Panc1 (cell line): ENCODE measurements around the gene SERPINB7.

Experiments
- CTCF ChIP-seq: fragments of 450-650 bp; IDR thresholded peaks from 2 replicates; pipeline ENCODE4 v1.5.1; 2017; ENCODE audit warnings: mild to moderate bottlenecking
- POLR2AphosphoS5 ChIP-seq: IDR thresholded peaks from 2 replicates; pipeline ENCODE4 v1.6.1; 2012; ENCODE audit warnings: mild to moderate bottlenecking, low read depth, low read length, moderate library complexity
- SIN3A ChIP-seq: IDR thresholded peaks from 2 replicates; pipeline ENCODE4 v1.6.1; 2012; ENCODE audit warnings: low read depth, mild to moderate bottlenecking, low read length, moderate library complexity, borderline replicate concordance; ENCODE audit not compliant: insufficient read depth
- TCF7L2 ChIP-seq: IDR thresholded peaks from 2 replicates; pipeline ENCODE4 v1.6.1; 2011; ENCODE audit warnings: mild to moderate bottlenecking, low read depth, low read length, inconsistent platforms

- TF ChIP-seq POLR2AphosphoS5 (no peak), CTCF (no peak), TCF7L2 (no peak), SIN3A (no peak)
These were observed 61.2 kb downstream of the SERPINB7 start for GRCh38 chr18:63836456-63836855.
